Vagina (tissue), 2 donors: ENCODE results near the gene DCBLD2. TPM values are rescaled to one million over a fixed set of nuclear protein-coding genes. Genes with fewer than 3 reads are reported as not detected.
A peak's percentile ranks its signal among the peaks of the same experiment; 100 is the strongest.

Experiments
- DNase-seq, 2 donors: peaks; one replicate each; pipeline ENCODE4 v3.0.0-alpha.2; 2017; ENCODE audit errors: extremely low spot score in 2 of 2
- H3K27ac ChIP-seq: fragments of 200-600 bp; sonication (generic); one replicate; pipeline ENCODE4 v1.5.1; 2019
- H3K27me3 ChIP-seq: fragments of 200-600 bp; sonication (generic); one replicate; pipeline ENCODE4 v1.5.1; 2019
- H3K36me3 ChIP-seq, 2 donors: fragments of 200-600 bp; sonication (generic); one replicate each; pipeline ENCODE4 v1.5.1; 2017 to 2019
- H3K4me1 ChIP-seq: fragments of 200-600 bp; sonication (generic); one replicate; pipeline ENCODE4 v1.5.1; 2019
- H3K4me3 ChIP-seq, 2 donors: fragments of 200-600 bp; sonication (generic); 1 replicate in 1 of 2; 2 replicates in 1 of 2; pipeline ENCODE4 v1.5.1; 2016 to 2019
- H3K9me3 ChIP-seq: fragments of 200-600 bp; sonication (generic); one replicate; pipeline ENCODE4 v1.5.1; 2019
- POLR2A ChIP-seq, 2 donors: fragments of 450-650 bp; IDR thresholded peaks; one replicate each; pipeline ENCODE4 v1.6.1; 2017; ENCODE audit warnings: antibody characterized with exemption in 2 of 2, mild to moderate bottlenecking in 2 of 2, moderate library complexity in 2 of 2
- POLR2AphosphoS5 ChIP-seq, 2 donors: sonication (generic); formaldehyde crosslinking; IDR thresholded peaks; one replicate each; pipeline ENCODE4 v1.9.0; 2017; ENCODE audit warnings: antibody characterized with exemption in 2 of 2, mild to moderate bottlenecking in 2 of 2, low read depth in 1 of 2; ENCODE audit not compliant: insufficient read depth in 1 of 2
- intact Hi-C: fragments of 100-400 bp; cut with DNase I; formaldehyde crosslinking; loops from one replicate; pipeline ENCODE4 v1.15.1; 2023
- total RNA-seq: library from RNA; depleted of rRNA; stranded (reverse); fragments of >200 nt; gene quantifications from one replicate; pipeline ENCODE4 v1.2.3, GENCODE V29; 2016
- TF ChIP-seq, protein P1 (sequence below), 3 experiments: fragments of 450-650 bp in 2 of 3; fragments of 200-600 bp in 1 of 3; sonication (generic) in 1 of 3; IDR thresholded peaks; one replicate each; pipeline ENCODE4 v1.5.1; 2017 to 2019; ENCODE audit warnings: antibody characterized with exemption in 3 of 3, mild to moderate bottlenecking in 2 of 3, moderate library complexity in 2 of 3

DCBLD2 gene
- total RNA-seq, 1 donor from 2014 or later = 36.1 TPM

DNA sequence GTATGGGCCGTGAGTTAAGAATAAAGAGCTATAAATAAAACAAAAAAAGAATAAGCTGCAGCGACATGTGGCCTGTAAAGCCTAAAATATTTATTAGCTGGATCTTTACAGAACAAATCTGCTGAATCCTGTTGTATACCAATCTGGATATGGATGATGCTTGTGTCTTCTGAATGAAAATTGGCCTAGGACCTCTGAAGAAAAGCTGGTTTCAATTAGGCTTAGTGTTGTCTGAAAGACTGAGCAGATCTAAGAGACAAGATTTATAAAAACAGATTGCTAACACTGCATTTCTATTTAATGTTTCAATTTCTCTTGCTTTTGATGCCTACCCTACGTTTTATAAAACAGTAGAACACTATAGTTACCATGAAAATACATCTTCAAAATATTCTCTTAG, 80.4 kb downstream of the DCBLD2 start:
- Histone ChIP-seq H3K4me1 (peaks cover 5% of the 10 kb centered on the region), H3K36me3 (peaks cover 0 to 12% of the 10 kb centered on the region in 2 donors), H3K27ac (no peak overlapping the region), H3K27me3 (no peaks in the 10 kb centered on the region), H3K4me3 (no peak overlapping the region), H3K9me3 (no peaks in the 10 kb centered on the region)
- no peak for TF ChIP-seq POLR2AphosphoS5 (IDR thresholded peaks at IDR 0.05; ENCODE audit: insufficient read depth in 1 of 2, low read depth in 1 of 2)
- TF ChIP-seq POLR2A (IDR thresholded peaks at IDR 0.05) = no peak
- TF ChIP-seq, protein P1, sequence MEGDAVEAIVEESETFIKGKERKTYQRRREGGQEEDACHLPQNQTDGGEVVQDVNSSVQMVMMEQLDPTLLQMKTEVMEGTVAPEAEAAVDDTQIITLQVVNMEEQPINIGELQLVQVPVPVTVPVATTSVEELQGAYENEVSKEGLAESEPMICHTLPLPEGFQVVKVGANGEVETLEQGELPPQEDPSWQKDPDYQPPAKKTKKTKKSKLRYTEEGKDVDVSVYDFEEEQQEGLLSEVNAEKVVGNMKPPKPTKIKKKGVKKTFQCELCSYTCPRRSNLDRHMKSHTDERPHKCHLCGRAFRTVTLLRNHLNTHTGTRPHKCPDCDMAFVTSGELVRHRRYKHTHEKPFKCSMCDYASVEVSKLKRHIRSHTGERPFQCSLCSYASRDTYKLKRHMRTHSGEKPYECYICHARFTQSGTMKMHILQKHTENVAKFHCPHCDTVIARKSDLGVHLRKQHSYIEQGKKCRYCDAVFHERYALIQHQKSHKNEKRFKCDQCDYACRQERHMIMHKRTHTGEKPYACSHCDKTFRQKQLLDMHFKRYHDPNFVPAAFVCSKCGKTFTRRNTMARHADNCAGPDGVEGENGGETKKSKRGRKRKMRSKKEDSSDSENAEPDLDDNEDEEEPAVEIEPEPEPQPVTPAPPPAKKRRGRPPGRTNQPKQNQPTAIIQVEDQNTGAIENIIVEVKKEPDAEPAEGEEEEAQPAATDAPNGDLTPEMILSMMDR (IDR thresholded peaks at IDR 0.05) = no peak
- intact Hi-C loops = no loop called here
- DNase-seq = no peak

DNA sequence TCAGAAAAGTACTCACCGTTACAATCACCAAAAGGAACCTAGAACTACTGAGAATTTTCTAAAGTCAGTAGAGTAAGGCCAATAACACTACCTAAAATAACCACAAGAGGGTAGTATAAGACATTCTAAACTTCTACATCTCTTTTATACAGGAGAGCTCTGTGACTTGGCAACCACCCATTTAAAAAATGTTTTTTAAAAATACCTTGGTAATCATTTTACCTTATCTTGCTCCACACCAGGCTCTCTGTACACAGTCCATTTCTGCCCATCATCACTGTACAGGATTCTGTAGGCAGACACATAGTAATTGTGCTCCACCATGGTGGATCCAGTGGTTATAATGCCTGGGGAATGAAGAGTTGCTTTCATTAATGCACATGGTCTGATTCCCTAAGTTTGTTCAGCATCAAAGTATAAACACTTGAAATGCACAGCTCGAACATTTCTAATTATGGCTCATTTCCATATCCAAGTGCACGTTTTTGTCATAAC, 83.9 kb downstream of the DCBLD2 start:
- no peak for DNase-seq
- H3K4me3 ChIP-seq = no peak overlapping the region
- intact Hi-C loops = loop anchor here (10.0 kb wide), 2 partner anchors 177 to 213 kb away; no protein-coding TSS in a partner anchor
- peaks cover 0 to 12% of the 10 kb centered on the region in 2 donors for H3K36me3 ChIP-seq
- H3K4me1 ChIP-seq = no peaks in the 10 kb centered on the region
- H3K27ac ChIP-seq = no peak overlapping the region
- no peaks in the 10 kb centered on the region for H3K27me3 ChIP-seq
- H3K9me3 ChIP-seq = no peaks in the 10 kb centered on the region
- TF ChIP-seq, protein P1 (IDR thresholded peaks at IDR 0.05) = peak; percentile 70 to 73 (median 71)
- TF ChIP-seq POLR2AphosphoS5 (IDR thresholded peaks at IDR 0.05; ENCODE audit: insufficient read depth in 1 of 2, low read depth in 1 of 2) = no peak

DNA sequence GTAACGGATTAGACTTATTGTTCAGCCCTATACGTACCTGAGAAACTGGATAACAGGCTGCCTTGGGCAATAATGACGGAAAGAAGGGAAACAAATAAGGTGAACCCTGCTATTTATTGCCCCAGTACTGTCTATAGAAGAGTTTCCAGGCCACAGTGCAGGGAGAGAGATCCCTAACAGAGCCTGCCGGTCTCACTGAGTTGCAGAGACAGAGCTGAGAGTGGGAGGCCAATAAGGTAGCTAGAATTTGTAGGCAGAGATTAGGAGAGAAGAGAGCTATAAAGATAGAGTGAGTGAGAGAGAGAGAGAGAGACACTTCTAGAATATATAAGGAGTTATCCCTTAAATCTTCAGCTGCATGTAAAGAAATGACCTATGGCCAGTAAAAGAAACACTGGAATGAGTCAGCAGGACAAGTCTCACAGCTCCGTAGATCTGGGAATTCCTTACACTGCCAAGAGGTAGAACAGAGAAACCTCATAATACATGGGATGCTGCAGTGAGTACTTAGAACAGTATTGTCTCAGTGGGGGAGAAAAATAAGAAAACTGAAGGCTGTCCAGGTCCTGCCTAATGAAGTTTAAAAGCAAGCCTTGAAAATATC, 86.6 kb downstream of the DCBLD2 start:
- no peak for DNase-seq
- no peak overlapping the region for H3K4me3 ChIP-seq
- no peaks in the 10 kb centered on the region for H3K27me3 ChIP-seq
- TF ChIP-seq POLR2A (IDR thresholded peaks at IDR 0.05) (no peak), POLR2AphosphoS5 (IDR thresholded peaks at IDR 0.05; ENCODE audit: insufficient read depth in 1 of 2, low read depth in 1 of 2) (no peak)
- intact Hi-C loops = loop anchor here (10.0 kb wide), 2 partner anchors 180 to 210 kb away; no protein-coding TSS in a partner anchor
- H3K9me3 ChIP-seq = no peaks in the 10 kb centered on the region
- H3K4me1 ChIP-seq = no peaks in the 10 kb centered on the region
- peaks cover 0 to 12% of the 10 kb centered on the region in 2 donors for H3K36me3 ChIP-seq
- no peak overlapping the region for H3K27ac ChIP-seq

DNA sequence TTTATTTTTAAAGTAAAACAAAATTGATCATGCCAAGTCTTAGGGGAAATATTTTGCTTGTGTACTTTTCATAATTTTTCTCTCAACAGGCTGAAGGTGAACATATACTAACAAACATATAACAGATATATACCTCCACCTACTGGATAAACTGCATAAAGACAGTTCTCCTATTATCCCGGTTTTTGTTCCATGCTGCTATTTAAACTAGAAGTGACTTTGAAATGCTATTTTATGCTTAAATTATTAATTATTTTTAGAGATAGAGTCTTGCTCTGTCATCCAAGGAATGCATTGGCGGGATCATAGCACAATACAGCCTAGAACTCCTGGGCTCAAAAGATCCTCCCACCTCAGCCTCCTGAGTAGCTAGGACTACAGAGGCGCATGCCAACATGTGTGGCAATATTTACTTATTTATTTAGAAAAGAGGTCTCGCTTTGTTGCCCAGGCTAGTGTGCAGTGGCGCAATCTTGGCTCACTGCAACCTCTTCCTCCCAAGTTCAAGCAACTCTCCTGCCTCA, 88.6 kb downstream of the DCBLD2 start:
- H3K27ac ChIP-seq = no peak overlapping the region
- intact Hi-C loops = loop anchor here (10.0 kb wide), 2 partner anchors 182 to 208 kb away; no protein-coding TSS in a partner anchor

DNA sequence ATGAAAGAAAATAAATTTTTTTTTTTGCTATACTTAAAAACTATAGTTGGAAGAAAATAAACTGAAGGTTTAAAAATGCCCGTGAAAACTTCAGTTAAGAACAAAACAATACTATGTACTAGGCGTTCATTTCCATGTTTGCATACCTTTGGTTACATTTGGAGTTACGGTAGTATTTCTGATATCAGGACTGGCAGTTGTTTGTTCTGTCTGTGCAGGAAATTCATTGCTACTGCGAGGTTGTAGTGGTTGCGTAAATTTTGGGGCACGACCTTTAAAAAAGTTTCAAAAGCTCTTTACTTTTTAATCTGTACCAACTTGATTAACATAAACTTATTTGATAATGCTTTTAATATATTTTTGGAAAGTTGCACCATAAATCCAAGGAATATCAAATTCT, 90.4 kb downstream of the DCBLD2 start:
- Histone ChIP-seq H3K4me3 (no peak overlapping the region), H3K9me3 (no peaks in the 10 kb centered on the region), H3K36me3 (peaks cover 0 to 14% of the 10 kb centered on the region in 2 donors), H3K27ac (no peak overlapping the region), H3K27me3 (no peaks in the 10 kb centered on the region), H3K4me1 (no peaks in the 10 kb centered on the region)
- intact Hi-C loops = loop anchor here (10.0 kb wide), 2 partner anchors 184 to 206 kb away; no protein-coding TSS in a partner anchor
- no peak for DNase-seq
- TF ChIP-seq, protein P1 (IDR thresholded peaks at IDR 0.05) = no peak
- TF ChIP-seq POLR2A (IDR thresholded peaks at IDR 0.05) (no peak), POLR2AphosphoS5 (IDR thresholded peaks at IDR 0.05; ENCODE audit: insufficient read depth in 1 of 2, low read depth in 1 of 2) (no peak)

More for the DNA sequence above, 88.6 kb downstream of the DCBLD2 start:
- TF ChIP-seq POLR2A (IDR thresholded peaks at IDR 0.05) = no peak
- TF ChIP-seq, protein P1 (IDR thresholded peaks at IDR 0.05) = peak; percentile 24 to 48 (median 40)
- no peak for TF ChIP-seq POLR2AphosphoS5 (IDR thresholded peaks at IDR 0.05; ENCODE audit: insufficient read depth in 1 of 2, low read depth in 1 of 2)
- Histone ChIP-seq H3K9me3 (no peaks in the 10 kb centered on the region), H3K27me3 (no peaks in the 10 kb centered on the region), H3K4me1 (no peaks in the 10 kb centered on the region), H3K4me3 (no peak overlapping the region), H3K36me3 (peaks cover 0 to 7% of the 10 kb centered on the region in 2 donors)
- no peak for DNase-seq
